Activated T-helper 1 cell treated with Interleukin-2 at 50 U/mL for 16 hours (primary cell): ENCODE measurements around the gene IDH2.
"Not testable (repeated sequence)": the region's sequence is repeated elsewhere in the genome, so short reads cannot be mapped to it uniquely, and the experiment has no call there.

Experiments
- DNase-seq: peaks from one replicate; pipeline ENCODE4 v3.0.0-alpha.2; 2020; ENCODE audit warnings: low read depth

IDH2 gene

GRCh38 chr15:90114451-90114901 lies 12.2 kb upstream of the IDH2 start:
- DNase-seq: no peak

DNA sequence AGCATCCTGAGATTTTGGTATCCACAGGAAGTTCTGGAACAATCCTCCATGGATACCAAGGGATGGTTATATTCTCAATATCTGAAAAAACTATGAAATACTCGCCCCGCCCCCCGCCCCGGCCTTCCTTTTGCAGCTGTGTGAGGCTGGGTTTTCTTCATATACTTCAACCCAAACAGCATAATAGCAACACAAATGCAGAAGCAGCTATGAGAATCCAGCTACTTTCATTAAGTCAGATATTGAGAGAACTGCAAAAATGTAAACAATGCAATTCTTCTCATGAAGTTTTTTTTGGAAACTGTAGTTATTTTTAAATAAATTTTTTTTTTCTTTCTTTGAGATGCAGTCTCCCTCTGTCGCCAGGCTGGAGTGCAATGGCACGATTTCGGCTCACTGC lies 10.9 kb upstream of the IDH2 start:
- no peak for DNase-seq

- not testable (repeated sequence) for DNase-seq
These were observed 7.0 kb upstream of the IDH2 start for GRCh38 chr15:90109163-90109751.

DNA sequence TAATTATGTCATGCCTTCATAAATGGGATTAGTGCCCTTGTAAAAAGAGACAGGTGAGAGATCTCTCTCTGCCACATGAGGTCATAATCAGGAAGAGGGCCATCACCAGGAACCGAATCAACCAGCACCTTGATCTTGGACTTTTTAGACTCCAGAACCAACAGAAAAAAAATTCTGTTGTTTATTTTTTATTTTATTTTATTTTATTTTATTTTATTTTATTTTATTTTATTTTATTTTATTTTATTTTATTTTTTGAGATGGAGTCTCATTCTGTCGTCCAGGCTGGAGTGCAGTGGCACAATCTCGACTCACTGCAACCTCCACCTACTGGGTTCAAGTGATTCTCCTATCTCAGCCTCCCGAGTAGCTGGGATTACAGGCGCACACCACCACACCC lies 5.8 kb upstream of the IDH2 start:
- DNase-seq: not testable (repeated sequence)

GRCh38 chr15:90106522-90107117 lies 4.4 kb upstream of the IDH2 start:
- DNase-seq: no peak

- no peak for DNase-seq
These were observed 3.3 kb upstream of the IDH2 start for GRCh38 chr15:90105521-90105920.

- no peak for DNase-seq
These were observed 2.3 kb upstream of the IDH2 start for GRCh38 chr15:90104551-90104950.

GRCh38 chr15:90103701-90104329 lies 1.5 kb upstream of the IDH2 start:
- no peak for DNase-seq

DNA sequence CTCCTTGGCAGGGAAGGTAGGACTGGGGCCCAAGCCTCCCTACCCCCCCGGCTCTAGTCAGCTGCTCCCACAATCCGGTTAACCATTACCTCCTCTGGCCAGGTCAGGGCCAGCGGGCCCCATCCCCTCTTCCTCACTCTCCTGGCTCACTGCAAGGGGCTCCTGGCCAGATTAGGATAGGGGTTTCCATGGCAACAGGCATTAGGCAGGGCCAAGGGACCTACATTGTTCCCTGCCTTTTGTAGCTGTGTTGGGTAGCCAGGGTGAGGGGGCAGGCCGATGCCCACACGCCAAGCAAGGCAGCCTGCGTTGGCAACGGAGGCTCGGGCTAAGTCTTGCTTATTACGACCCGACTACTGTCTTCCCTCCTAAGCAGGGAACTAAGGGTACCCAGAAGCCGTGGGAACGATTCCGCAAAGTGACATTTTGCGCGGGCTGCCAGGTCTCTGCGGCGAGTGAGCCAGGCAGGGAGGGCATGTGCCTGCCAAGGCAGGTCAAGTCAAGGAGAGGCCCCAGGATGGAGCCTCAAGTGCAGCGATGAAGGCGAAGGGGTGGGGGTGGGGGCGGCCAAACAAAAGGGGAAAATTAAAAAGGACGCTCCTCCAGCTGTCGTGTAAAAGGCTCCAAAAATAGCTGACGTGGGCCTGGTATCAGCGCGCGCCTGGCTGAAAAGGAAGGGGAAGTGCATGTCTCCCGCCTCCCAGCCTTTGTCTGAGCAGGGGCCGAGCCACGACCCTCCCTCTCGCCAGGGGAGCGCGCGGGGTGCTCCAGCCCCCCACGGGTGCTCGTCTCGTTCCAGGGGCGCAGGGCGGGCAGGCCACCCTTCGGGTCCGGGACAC lies 919 bp downstream of the IDH2 start:
- DNase-seq: no peak

DNA sequence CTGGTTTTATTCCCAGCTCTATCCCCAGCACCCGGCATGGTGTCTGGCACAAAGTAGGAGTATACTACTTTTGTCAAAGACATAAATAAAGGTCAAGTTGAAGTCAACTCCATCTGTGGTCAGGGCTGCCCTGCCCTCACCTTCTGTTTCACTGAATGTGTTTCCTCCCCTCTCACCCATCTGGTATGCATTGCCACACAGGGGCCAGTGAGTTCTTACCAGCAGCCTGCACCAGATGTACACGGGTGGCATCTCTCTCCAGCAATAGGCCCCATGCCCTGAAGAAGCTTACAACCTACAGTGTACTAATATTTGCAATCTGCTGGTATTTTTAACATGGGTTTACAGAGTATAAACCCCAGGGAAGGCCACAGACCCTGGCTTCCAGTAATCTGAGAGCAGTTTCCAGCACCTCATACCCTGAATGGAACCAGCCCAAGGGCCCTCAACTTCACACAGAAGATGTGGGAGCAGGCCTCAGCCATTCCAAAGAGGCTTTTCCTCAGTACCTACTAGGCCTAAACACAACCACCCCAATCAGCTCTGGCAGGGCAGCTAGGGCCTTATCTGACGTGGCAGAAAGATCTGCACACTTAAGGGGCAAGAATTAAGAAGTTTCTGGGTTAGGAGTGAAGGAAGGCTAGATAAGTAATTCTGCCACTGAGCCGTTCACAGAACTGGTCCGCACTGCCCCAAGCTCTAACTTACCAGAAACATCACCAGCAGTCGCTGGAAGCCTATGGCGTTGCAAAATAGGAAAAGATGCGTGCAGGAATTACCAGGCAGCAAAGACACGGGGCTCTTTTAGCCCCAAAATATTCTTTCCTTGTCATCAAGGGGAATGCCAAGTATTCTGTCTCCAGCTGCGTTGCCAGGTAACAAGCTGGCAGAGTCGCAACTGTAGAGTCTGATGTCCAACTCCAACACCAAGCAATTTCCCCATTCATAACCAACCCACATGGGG lies 2.1 kb downstream of the IDH2 start:
- no peak for DNase-seq

DNA sequence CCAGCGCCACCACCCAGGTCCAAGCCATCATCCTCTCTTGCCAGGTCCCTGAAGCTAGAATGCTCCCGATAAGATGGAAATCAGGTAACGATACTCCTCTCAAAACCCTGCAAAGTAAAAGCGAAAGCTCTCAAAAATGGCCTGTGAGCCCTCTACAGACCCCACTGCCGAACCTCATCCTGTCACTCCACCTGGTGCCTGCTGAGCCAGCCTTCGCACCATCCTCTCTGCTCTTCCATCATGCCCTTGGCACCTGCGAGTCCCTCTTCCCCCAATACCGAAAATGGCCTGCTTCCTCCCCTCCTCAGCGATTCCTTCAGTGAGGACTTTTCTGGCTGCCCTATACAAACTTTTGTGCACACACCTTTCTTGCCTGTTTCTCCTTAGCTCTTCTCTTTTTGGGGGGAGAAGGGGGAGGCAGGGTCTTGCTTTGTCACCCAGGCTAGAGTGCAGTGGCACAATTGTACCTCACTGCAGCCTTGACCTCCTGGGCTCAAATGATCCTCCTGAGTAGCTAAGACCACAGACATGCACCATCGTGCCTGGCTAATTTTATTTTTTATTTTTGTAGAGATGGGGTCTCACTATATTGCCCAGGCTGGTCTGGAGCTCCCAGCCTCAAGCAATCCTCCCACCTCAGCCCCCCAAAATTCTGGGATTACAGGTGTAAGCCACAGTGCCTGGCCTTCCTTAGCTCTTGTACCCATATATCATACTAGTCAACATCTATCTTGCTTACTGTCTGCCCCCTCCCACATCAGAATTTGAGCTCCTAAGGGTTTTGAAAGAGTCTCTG lies 3.0 kb downstream of the IDH2 start:
- DNase-seq: no peak

DNA sequence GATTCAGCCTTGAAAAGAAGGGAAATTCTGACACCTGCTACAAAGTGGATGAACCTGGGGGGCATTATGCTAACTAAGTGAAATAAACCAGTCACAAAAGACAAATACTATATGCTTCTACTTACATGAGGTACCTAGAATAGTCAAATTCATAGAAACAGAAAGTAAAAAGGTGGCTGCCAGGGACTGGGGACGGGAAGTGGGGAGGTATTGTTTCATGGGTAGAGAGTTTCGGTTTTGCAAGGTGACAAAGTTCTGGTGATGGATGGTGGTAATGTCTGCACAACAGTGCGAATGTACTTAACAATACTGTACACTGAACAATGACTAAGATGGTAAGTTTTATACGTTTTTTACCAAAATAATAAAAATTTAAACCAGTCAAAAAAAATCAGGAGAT lies 4.8 kb downstream of the IDH2 start:
- DNase-seq: no peak

DNA sequence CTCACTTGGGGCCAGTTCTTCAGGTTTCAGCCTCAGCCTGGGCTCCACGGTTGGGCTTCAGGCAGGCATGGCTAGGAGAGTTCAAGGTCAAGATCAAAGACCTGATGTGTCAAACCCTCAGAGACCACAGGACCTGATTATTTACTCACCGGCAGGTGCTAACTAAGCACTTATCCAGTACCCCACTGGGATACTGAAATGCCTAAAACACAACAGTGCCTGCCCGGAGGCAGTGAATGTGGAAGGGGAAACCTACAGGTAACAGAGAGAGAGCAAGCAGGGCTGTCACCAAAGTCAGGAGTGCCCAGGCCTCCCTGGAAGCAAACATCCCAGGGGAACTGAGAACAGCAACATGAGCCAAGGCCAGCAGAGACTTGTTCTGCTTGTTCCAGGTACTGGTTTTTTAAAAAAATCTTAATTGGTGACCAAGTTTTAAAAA lies 6.7 kb downstream of the IDH2 start:
- no peak for DNase-seq

- no peak for DNase-seq
These were observed 10.9 kb downstream of the IDH2 start for GRCh38 chr15:90091156-90091931.

- no peak for DNase-seq
These were observed 11.9 kb downstream of the IDH2 start for GRCh38 chr15:90090226-90090848.

- no peak for DNase-seq
These were observed 14.7 kb downstream of the IDH2 start for GRCh38 chr15:90087454-90088154.

DNA sequence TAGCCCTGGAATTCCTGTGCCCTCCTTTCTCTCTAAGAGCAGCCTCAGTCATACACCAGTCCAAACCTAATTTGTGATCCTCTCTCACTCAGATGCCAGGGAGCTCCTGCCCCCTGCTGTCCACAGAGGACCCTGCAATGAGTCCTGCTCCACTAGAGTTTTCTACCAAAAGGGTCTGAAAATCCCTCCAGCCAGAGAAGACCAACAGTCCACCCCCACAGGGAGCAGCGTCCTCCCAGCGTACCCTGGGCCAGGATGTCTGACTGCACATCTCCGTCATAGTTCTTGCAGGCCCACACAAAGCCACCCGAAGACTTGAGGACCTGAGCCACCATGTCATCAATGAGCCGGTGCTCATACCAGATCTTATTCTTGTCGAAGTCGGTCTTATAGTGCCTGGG lies 15.4 kb downstream of the IDH2 start:
- DNase-seq: no peak

GRCh38 chr15:90085565-90085964 lies 16.7 kb downstream of the IDH2 start:
- DNase-seq: no peak
